Fibroblast of lung (primary cell): ENCODE measurements around the gene ASAP2.

Source experiments
- EZH2 ChIP-seq: IDR thresholded peaks from 2 replicates; pipeline ENCODE4 v1.5.1; 2012; ENCODE audit warnings: low read length, control low read depth, mild to moderate bottlenecking; ENCODE audit errors: missing control alignments
- TF ChIP-seq, protein P1 (sequence below), 2 donors: IDR thresholded peaks in 1 of 2; conservative IDR thresholded peaks in 1 of 2; 1 replicate in 1 of 2; 2 replicates in 1 of 2; pipeline ENCODE4 v1.5.1; 2011 to 2012; ENCODE audit warnings: low read length in 2 of 2, control low read depth in 1 of 2, inconsistent platforms in 1 of 2, low read depth in 1 of 2, mild to moderate bottlenecking in 1 of 2

DNA sequence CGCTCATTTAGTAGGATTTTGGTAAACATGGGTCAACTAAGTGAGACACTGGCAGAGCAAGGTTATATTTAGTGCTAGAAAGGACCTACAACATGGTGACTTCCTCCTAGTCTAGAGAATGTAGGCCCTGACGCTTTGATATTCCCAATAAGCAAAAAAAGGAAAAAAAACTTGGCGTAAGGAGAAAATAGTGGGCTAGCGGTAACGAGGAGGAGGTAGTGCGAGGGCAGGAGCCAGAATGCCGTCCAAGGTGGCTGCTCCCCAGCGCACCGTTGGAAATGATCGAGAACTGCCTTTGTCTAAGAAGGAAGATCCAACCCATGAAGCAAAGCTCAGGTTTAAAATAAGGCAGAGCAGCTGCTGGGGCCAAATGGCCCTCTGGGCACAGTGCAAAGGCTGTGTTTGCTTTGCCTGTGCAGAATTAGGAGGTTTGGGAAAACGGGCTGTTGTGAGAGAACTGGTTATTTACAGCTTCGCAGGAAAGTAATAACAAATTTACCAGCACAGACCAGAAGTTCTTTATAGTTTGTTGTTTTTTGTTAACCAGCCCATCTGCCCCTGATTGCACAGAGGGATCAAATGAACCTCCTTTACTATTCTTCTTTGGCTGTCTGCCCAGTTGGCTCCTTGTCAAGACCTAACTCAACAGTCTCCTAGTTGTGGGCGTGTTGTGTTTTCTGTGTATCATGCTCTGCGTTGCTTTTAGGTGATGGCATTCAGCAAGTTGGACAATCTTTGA lies 130.1 kb downstream of the ASAP2 start:
- TF ChIP-seq, protein P1, sequence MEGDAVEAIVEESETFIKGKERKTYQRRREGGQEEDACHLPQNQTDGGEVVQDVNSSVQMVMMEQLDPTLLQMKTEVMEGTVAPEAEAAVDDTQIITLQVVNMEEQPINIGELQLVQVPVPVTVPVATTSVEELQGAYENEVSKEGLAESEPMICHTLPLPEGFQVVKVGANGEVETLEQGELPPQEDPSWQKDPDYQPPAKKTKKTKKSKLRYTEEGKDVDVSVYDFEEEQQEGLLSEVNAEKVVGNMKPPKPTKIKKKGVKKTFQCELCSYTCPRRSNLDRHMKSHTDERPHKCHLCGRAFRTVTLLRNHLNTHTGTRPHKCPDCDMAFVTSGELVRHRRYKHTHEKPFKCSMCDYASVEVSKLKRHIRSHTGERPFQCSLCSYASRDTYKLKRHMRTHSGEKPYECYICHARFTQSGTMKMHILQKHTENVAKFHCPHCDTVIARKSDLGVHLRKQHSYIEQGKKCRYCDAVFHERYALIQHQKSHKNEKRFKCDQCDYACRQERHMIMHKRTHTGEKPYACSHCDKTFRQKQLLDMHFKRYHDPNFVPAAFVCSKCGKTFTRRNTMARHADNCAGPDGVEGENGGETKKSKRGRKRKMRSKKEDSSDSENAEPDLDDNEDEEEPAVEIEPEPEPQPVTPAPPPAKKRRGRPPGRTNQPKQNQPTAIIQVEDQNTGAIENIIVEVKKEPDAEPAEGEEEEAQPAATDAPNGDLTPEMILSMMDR (conservative IDR thresholded peaks at IDR 0.05 in 1 of 2, IDR thresholded peaks at IDR 0.05 in 1 of 2; ENCODE audit: low read depth in 1 of 2, low read length in 2 of 2): no peak
- no peak for TF ChIP-seq EZH2
